GM19328 (cell line): ENCODE data around the gene COL1A1.

Experiments
- ATAC-seq: cut with Tn5 transposase; IDR thresholded peaks from one replicate; pipeline ENCODE4 v1.9.1; 2021; ENCODE audit warnings: mild to moderate bottlenecking, moderate library complexity; ENCODE audit not compliant: unreplicated experiment

The COL1A1 gene

DNA sequence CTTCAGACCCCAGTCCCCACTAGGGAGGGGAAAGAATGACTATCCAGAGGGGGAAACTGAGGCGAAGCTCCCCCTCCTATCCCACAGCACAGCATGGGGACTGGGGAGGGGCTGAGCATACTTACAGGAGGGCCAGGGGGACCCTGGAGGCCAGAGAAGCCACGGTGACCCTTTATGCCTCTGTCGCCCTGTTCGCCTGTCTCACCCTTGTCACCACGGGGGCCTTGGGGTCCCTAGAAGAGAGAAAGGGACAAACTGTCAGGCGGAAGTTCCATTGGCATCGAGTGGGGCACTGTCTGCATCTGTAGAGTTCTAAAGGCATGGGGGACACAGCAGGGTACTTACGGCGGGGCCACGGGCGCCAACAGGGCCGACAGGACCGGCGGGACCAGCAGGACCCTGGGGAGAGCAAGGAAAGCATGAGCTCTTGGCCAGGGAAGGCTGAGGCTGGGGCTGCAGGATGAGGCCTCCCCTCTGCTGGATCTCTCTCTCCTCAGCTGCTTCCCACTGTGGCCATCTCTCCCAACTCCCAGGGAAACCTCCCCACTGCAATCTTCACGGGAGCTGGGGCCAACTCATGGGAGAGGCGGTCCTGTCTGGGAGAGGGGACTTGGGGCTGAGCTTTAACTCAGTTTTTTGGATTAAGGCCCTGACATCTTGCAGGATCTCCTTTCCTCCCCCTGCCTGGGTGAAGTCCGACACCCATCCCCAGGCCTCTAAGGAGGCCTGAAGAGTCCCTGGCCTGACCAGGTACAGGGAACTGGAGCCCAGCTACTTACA is 13.5 kb downstream of the COL1A1 start:
- no peak for ATAC-seq

DNA sequence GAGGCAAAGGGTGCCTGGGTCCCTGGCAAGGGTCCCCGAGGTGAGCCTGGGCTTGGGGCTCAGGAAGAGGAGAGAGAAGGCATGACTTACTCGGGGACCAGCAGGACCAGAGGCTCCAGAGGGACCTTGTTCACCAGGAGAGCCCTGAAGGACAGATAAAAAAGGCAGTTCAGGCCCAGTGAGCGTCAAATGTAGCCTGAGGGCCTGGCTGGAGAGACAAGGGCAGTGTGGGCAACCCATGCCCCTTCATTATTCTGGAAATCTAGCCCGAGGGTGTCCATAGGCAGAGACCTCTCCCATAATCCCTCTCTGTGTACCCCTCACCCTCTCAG is 14.1 kb downstream of the COL1A1 start:
- no peak for ATAC-seq

DNA sequence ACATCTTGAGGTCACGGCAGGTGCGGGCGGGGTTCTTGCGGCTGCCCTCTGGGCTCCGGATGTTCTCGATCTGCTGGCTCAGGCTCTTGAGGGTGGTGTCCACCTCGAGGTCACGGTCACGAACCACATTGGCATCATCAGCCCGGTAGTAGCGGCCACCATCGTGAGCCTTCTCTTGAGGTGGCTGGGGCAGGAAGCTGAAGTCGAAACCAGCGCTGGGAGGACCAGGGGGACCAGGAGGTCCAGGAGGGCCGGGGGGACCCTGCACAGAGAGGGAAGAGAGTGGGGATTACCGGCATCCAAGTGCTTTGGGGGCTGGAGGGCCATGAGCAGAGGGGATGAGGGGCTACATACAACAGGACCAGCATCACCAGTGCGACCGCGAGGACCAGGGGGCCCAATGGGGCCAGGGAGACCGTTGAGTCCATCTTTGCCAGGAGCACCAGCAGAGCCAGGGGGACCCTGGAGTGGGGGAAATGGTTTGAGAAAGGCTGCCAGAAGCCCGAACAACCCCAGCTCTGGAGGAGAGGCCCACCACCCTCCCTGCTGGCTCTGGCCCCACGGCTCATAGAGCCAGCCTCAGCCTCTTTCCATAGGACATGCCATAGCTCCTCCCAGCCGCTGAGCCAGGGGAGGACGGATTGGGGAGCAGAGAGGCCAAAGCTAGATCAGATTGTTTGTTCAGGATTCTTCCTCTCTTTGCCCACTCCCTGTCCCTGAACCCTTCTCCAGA is 14.6 kb downstream of the COL1A1 start:
- no peak for ATAC-seq

DNA sequence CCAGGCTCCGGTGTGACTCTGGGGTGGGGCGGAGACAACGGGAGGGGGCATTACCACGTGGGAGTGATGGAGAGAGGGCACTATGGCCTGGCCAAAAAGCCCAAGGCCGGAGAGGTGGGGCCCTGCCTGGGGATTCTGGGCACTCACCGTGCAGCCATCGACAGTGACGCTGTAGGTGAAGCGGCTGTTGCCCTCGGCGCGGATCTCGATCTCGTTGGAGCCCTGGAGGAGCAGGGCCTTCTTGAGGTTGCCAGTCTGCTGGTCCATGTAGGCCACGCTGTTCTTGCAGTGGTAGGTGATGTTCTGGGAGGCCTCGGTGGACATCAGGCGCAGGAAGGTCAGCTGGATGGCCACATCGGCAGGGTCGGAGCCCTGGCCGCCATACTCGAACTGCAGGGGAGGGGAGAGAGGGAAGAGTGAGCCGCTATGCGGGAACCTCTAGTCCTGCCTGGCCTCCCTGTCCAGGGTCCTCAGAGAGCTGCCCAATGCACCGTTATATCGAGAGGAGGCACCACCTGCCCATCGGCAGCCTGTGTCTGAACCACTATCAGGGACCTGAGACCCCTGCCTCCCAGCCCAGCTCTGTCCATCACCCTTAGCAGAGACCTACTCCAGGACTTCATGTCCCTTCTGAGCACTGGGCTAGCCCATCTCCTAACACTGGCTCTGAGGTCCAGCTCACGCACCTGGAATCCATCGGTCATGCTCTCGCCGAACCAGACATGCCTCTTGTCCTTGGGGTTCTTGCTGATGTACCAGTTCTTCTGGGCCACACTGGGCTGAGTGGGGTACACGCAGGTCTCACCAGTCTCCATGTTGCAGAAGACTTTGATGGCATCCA is 15.6 kb downstream of the COL1A1 start:
- ATAC-seq: no peak

DNA sequence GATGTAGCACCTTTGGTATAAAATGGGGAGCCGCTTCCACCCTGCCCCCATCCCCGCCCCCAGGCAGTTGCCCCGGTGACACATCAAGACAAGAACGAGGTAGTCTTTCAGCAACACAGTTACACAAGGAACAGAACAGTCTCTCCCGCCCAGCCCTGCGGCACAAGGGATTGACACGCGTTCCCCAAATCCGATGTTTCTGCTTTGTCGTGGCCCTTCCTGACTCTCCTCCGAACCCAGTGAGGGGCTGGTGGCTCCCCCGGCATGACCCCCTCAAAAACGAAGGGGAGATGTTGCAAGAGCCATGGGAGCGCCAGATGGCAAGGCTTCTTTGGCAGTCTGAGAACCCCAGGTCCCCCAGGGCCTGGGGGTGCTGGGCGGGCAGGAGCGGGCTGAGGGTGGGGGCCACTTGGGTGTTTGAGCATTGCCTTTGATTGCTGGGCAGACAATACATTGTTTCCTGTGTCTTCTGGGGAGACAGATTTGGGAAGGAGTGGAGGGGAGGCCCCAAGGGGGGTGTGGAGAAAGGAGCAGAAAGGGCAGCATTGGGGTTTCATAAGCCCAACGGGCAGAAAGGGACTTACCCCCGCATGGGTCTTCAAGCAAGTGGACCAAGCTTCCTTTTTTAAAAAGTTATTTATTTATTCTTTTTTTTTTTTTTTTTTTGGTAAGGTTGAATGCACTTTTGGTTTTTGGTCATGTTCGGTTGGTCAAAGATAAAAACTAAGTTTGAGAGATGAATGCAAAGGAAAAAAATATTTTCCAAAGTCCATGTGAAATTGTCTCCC is 16.6 kb downstream of the COL1A1 start:
- ATAC-seq: no peak

DNA sequence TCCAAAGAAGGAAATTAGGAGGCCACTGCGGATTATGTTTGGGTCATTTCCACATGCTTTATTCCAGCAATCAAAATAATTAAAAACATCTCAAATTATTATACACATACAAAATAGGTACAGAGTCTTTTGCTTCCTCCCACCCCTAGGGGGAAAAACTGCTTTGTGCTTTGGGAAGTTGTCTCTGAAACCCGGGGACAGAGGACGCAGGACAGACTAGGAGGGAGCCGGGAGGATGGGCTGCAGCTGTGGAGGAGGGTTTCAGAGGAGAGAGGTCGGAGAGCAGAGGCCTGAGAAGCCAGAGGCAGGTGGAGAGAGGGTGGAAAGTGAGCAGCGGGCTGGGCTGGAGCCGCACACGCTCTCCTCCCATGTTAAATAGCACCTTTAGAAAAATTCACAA is 17.4 kb downstream of the COL1A1 start:
- no peak for ATAC-seq

DNA sequence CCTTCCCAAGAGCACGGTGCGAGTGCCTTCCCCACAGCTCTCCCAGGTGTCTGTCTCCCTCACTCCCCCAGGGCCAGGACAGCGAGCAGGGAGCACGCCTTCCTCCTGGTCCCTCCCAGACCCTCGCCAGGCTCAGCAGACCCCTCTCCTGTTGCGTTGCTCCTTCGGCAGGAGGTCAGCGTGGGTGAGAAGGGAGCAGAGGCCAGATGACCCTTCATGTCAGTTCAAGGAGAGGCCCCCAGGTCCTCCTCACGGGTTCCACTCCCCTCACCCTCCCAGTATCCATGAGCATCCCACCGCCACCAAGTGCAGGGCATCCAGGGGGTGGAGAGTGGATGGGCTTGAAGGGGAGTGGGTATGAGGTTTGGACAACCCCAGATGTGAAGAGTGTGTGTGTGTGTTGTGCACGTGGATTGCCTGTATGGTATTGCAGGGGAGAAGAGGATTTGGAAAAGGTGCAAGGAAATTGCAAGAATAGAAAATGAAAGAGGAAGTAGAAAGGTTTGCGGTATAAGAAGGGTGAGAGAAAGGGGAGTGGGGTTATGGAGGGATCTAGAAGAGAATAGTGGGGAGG is 17.9 kb downstream of the COL1A1 start:
- no peak for ATAC-seq

DNA sequence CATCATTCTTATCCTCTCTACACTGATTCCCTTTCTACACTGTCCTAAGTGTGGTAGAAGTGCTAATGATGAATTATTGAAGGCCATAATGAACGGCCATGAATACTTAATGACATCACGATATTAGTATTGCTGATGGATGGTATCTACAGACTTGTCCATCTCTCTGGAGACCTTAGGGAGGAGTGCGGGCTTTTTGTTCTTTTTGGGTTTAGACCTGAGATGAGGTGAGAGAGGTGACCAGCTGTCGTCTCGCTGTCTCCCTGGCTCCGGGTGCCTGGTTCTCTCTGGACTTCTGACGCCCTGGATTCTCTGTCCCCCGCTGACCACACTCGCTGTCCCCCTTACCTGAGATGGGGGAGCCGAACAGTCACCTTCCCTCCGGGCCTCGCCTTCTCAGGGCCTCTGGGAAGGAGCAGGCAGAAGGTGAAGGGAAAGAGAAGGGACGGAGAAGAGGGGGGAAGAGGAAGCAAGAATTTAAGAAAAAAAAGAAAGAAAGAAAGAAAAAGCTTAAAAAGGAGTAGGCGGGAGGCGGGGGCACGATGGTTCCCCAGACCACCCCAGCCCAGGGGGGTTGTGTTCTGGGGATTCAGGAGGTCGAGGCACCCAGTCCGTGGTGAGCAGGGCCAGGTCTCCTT is 18.5 kb downstream of the COL1A1 start:
- ATAC-seq: no peak

DNA sequence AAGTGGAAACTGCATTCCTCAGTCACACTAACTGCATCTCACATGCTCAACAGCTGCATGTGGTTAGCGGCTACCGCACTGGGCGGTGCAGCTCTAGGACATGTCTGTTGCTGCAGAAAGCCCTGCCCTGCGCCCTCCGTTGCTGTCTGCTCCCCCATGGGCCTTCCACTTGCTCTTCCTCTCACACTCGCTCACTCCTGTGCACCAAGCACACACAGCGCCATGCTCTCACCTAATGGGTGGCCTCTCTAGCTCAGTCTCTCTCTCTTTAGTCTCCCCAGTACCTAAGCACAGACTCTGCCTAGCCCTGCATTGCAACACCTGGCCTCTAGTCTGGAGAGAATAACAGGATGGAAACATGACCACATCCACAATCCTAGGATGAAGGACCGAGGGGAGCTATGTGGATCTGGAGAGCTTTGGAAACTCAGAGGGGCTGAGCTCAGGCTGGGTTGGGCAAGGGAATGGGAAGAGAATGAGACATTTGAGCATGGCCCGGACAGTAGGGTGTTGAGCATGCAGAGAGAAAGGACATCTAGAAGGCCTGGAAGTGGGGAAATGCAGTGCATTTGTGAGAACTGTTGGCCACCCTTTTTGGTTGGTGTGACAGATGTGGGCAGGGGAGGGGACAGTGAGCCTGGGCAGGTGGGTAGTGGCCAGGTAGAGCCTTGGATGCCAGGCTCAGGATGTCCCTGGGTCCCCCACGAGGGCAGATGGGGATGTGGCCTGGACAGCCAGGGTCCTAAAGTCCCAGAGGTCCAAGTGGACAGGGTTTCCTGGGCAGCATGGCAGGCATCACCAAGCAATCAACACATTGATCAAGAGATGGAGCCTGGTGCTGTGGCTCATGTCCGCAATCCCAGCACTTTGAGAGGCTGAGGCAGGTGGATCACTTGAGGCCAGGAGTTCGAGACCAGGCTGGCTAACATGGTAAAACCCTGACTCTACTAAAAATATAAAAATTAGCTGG is 19.6 kb downstream of the COL1A1 start:
- no peak for ATAC-seq

DNA sequence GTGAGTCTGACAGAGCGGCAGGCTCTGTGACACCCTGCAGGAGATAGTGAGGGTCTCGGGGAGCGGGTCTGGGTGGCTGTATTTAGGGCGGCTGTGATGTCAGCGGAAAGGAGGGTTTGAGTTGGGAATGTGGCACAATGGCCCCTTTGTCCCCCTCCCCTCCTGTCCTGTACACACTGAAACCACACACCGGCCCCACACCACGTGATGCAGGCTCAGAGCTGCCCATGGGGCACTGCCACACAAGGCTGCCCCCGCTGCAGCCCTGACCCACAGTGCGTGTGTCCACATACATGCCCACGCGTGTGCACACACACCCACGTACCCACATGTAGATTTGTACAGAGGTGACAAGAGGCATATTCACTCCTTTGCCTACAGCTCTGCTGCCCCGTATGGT is 20.3 kb downstream of the COL1A1 start:
- no peak for ATAC-seq

DNA sequence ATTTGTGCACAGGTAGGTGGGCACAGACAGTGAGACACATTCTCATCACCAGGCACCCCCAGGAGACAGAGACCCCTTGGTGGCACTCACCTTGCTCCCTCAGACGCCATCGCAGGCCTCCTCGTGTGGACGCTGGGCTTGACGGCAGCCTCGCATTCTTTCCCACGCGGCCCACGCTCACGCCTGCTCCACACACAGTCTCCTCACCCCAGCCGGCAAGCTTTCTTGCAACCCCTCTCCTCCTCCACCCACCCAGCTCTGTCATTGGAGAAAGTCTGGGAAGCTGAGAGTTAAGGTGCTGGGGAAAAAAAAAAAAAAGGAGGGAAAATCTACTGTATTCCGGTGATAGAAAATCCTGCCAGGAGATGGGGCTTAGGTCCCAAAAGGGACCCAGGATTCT is 20.8 kb downstream of the COL1A1 start:
- ATAC-seq: no peak

DNA sequence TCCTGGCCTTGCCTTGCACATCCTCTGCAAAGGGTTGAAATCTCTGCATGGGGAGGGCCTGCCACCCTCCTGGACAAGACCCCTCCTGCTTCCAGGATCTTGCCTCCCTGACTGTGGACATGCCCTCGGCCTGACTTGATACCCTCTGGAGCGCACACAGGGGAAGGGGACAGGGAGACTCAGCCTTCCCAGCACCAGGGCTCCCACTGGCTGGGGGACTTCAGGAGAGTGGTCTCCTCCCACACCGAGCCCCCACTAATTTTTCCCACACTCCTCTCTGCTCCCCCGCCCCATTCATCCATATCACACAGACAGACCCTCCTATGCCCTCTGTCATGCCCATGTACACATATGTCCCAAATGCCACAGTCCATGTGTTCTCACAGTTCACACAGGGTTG is 21.3 kb downstream of the COL1A1 start:
- ATAC-seq: no peak

DNA sequence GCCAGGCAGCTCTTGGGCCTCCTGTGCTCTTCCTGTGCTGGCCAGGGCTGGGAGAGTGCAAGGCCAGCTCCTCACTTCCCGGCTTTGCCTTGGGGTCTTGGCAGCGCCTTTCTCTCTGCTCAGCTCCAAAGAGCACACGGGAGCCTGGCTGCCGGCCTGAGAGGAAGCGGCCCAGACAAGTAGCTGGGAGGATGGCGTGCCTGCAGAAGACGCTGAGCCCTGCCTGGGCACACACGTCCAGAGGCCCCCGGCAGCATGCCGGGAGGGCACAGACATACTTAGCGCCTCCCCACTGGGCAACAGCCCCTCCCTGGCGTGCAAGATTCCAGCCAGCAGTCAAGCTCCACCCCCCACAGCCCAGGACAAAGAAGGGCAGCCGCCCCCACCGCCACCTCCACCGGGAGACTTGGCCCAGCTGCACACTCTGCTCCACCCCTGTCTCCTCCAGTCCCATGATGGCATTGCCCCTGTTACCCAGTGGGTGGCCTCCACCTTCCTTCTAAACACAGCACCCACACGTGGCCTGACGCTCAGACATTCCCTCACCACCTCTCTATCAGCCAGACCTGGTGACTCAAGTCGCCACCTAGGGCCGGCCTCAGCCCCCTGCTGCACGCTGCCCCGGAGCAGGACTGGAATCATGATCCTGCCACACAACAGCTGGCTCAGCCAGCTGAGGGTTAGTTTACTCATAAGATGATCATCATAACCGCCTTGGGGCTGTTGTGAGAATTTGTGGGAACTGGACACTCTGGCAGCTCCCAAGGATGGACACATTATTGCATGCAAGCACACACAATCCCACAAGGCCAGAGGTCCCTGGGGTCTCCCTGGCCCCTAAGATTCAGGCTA is 23.2 kb downstream of the COL1A1 start:
- ATAC-seq: no peak

DNA sequence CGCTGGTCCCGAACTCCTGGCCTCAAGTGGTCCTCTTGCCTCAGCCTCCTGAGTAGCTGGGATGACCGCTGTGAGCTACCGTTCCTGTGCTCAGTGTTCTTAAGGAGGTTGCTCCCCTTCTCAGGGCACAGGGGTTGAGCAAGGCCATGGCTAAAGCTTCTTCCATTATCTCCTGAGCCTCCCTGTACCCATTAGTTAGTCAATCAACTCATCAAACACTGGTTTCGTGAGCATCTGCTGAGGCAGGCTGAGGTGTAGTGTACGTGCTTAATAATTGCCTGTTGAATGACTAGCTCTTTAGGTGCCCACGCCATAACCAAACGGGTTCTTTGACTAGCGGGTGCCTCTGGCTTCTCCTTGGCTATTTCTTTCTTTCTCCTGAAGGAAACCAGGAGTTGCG is 24.0 kb downstream of the COL1A1 start:
- no peak for ATAC-seq

DNA sequence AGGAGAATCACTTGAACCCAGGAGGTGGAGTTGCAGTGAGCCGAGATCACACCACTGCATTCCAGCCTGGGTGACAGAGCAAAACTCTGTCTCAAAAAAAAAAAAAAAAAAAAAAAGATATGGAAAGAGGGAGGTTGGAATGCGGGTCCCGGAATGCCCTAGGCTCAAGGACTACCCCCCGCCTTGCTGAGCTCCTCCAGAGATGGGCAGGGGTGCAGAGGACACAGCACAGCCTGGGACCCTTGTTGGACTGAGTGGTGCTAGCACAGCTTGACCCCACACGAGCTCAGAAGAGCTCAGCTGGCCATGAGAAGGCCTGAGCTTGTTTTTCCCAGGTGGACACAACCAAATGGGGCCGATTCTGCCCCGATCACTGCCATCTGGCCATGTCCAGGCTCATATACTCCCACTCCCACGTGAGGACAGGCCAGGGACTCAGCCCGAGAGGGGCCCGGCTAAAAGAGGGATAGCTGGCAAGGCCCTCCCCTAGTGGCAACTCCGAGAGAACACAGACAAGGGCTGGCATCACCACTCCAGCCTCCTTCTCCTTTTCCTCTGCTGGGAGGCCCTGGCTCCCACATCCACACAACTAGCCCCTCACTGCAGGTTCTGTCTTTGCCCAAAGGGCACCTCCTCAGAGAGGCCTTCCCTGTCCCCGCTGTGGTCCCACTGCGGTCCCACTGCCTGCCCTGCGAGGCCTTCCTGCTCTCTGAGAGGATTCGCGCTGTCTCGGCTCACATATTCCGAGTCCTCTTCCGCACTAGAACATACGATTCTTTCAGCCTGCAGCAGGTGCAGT is 24.7 kb downstream of the COL1A1 start:
- ATAC-seq: no peak

DNA sequence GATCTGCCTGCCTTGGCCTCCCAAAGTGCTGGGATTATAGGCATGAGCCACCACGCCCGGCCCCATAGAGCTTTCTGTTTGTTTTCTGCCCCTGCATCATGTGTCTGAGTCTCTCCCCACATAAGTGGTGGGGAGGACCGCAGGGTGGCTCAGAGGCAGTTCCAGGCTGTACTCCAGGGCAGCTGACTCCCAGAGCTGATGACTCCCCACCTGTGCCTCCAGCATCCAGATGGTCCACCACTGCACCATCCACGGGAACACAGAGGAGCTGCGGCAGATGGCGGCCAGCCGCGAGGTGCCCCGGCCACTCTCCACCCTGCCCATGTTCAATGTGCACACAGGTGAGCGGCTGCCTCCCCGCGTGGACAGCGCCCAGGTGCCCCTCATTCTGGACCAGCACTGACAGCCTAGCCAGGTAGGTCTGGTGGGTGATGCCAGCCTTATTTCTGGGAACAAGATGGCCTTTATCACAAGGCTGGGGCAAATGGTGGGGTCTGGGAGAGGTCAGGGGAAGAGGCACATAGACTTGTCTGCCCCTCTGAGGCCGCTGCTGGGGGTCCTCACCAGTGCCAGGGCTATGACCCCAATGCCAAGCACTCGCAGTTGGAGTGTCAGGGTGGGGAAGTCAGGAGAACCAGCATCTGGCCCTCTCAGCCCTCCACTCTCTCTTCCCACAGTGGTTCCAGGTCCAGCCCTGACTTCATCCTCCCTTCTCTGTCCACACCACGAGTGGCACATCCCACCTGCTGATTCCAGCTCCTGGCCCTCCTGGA is 26.2 kb downstream of the COL1A1 start:
- no peak for ATAC-seq

DNA sequence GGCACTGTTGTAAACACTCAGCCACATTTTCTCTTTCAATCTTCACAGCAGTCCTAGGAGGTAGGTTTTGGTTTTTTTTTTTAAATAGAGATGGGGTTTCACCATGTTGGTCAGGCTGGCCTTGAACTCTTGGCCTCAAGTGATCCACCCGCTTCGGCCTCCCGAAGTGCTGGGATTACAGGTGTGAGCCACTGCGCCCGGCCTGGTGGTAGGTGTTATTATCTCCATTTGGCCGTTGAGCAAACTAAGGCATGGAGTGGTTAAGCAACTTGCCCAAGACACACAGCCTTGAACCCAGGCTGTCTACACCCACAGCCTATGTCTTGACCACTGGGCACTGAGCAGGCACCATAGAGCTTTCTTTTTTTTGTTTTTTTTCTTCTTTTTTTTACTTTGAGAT is 27.0 kb downstream of the COL1A1 start:
- no peak for ATAC-seq
